Astrocyte (in vitro differentiated cells and primary cell): ENCODE data around the gene NEMP1.

Experiments used
- CTCF ChIP-seq: IDR thresholded peaks from 2 replicates; pipeline ENCODE4 v1.5.1; 2011; ENCODE audit warnings: low read depth, mild to moderate bottlenecking, inconsistent platforms, low read length, moderate library complexity; ENCODE audit not compliant: insufficient read depth
- EZH2 ChIP-seq: IDR thresholded peaks from 2 replicates; pipeline ENCODE4 v1.6.1; 2012; ENCODE audit warnings: mild to moderate bottlenecking, low read length, inconsistent platforms; ENCODE audit not compliant: insufficient read depth

- TF ChIP-seq EZH2 (no peak), CTCF (no peak)
Measured at GRCh38 chr12:57037264-57037663, 41.3 kb downstream of the NEMP1 start.
